RWPE2 (cell line): ENCODE results near the gene BIRC5.
A peak's percentile ranks its signal among the peaks of the same experiment; 100 is the strongest.

Experiments used
- ATAC-seq: fragments of 200-7000 bp; cut with Tn5 transposase; 3 replicates; pipeline ENCODE4 v1.9.1; 2021; ENCODE audit warnings: low read depth
- DNase-seq: peaks from one replicate; pipeline ENCODE4 v3.0.0-alpha.2; 2020; ENCODE audit warnings: low spot score
- H3K27ac ChIP-seq: fragments of 450-650 bp; 2 replicates; pipeline ENCODE4 v1.5.1; 2017; ENCODE audit warnings: mild to moderate bottlenecking; ENCODE audit not compliant: poor library complexity, severe bottlenecking
- H3K27me3 ChIP-seq: fragments of 250-450 bp; sonication (Bioruptor Pico); 2 replicates; pipeline ENCODE4 v1.5.1; 2021; ENCODE audit warnings: mild to moderate bottlenecking, moderate library complexity; ENCODE audit not compliant: insufficient read depth, poor library complexity, severe bottlenecking
- H3K36me3 ChIP-seq: fragments of 250-450 bp; sonication (Bioruptor Pico); 2 replicates; pipeline ENCODE4 v1.5.1; 2020; ENCODE audit warnings: low read depth, mild to moderate bottlenecking, moderate library complexity
- H3K4me1 ChIP-seq: fragments of 250-450 bp; sonication (Bioruptor Pico); 2 replicates; pipeline ENCODE4 v1.5.1; 2021; ENCODE audit warnings: mild to moderate bottlenecking, moderate library complexity; ENCODE audit not compliant: insufficient read depth, poor library complexity, severe bottlenecking
- H3K4me3 ChIP-seq: fragments of 250-450 bp; sonication (Bioruptor Pico); 2 replicates; pipeline ENCODE4 v1.5.1; 2021; ENCODE audit warnings: mild to moderate bottlenecking, moderate library complexity; ENCODE audit not compliant: severe bottlenecking
- H3K9me3 ChIP-seq: fragments of 250-450 bp; sonication (Bioruptor Pico); 2 replicates; pipeline ENCODE4 v1.5.1; 2021; ENCODE audit warnings: mild to moderate bottlenecking, moderate library complexity; ENCODE audit not compliant: severe bottlenecking
- CTCF ChIP-seq: fragments of 450-650 bp; IDR thresholded peaks from one replicate; pipeline ENCODE4 v1.5.1; 2017; ENCODE audit warnings: mild to moderate bottlenecking, moderate library complexity; ENCODE audit not compliant: poor library complexity, severe bottlenecking

Gene BIRC5

GRCh38 chr17:78238823-78239488, 24.9 kb downstream of the BIRC5 start:
- Histone ChIP-seq H3K36me3 (no peaks in the 10 kb centered on the region), H3K4me1 (no peaks in the 10 kb centered on the region), H3K27me3 (no peaks in the 10 kb centered on the region), H3K4me3 (no peak overlapping the region), H3K27ac (no peak overlapping the region), H3K9me3 (no peaks in the 10 kb centered on the region)
- DNase-seq (no peak), ATAC-seq (0 out of 3 replicates have a peak, but pooled peaks have one; percentile 13)
- TF ChIP-seq CTCF, result no peak

- no peak overlapping the region for H3K4me3 ChIP-seq
- H3K27ac ChIP-seq, result no peak overlapping the region
- DNase-seq, result no peak
- H3K27me3 ChIP-seq, result no peaks in the 10 kb centered on the region
- no peaks in the 10 kb centered on the region for H3K9me3 ChIP-seq
- TF ChIP-seq CTCF, result no peak
- H3K36me3 ChIP-seq, result no peaks in the 10 kb centered on the region
- no peak for ATAC-seq
- H3K4me1 ChIP-seq, result no peaks in the 10 kb centered on the region
Observed at GRCh38 chr17:78239489-78239931, 25.5 kb downstream of the BIRC5 start.

- no peaks in the 10 kb centered on the region for H3K36me3 ChIP-seq
- H3K9me3 ChIP-seq, result peaks cover under 1% of the 10 kb centered on the region
- H3K4me3 ChIP-seq, result no peak overlapping the region
- no peaks in the 10 kb centered on the region for H3K4me1 ChIP-seq
- ATAC-seq, result no peak
- H3K27ac ChIP-seq, result no peak overlapping the region
- no peak for TF ChIP-seq CTCF
- H3K27me3 ChIP-seq, result no peaks in the 10 kb centered on the region
- peak; percentile 60 for DNase-seq
Observed at GRCh38 chr17:78240012-78240655, 26.1 kb downstream of the BIRC5 start.

- ATAC-seq (no peak), DNase-seq (no peak)
- no peak overlapping the region for H3K27ac ChIP-seq
- no peaks in the 10 kb centered on the region for H3K27me3 ChIP-seq
- no peak overlapping the region for H3K4me3 ChIP-seq
- H3K9me3 ChIP-seq, result peaks cover 7% of the 10 kb centered on the region
- no peaks in the 10 kb centered on the region for H3K4me1 ChIP-seq
- H3K36me3 ChIP-seq, result no peaks in the 10 kb centered on the region
- no peak for TF ChIP-seq CTCF
Observed at GRCh38 chr17:78240839-78241238, 26.8 kb downstream of the BIRC5 start.
